K562 (cell line): ENCODE results near the gene PDE4D. TPM values are rescaled to one million over a fixed set of nuclear protein-coding genes. Genes with fewer than 3 reads are reported as not detected.

Source experiments
- ATAC-seq: fragments of 200-7000 bp; cut with Tn5 transposase; 3 replicates; pipeline ENCODE4 v1.9.1; 2020; ENCODE audit warnings: moderate library complexity
- BruUV-seq: library from RNA; stranded (reverse); fragments of 400-500 nt; replicated peaks from 2 replicates; lab custom pipeline; 2021; lab: Mats Ljungman, UMichigan
- CTCF ChIA-PET: fragments of 300-600 bp; formaldehyde crosslinking; extraction: SDS; loops from one replicate; lab custom pipeline; 2021; ENCODE audit warnings: low intra/inter-chr PET ratio; lab: Yijun Ruan, JAX
- POLR2A ChIA-PET: fragments of 300-600, 350-650 bp; sonication (Branson Sonifier 250); formaldehyde crosslinking; extraction: SDS; loops from one replicate; lab custom pipeline; 2021; ENCODE audit warnings: antibody characterized with exemption, inconsistent platforms; lab: Yijun Ruan, JAX
- DNase-seq, 4 experiments: peaks; one replicate each; pipeline versions ENCODE4 v3.0.0 to v3.0.0-alpha.2; 2011 to 2018; ENCODE audit warnings: low spot score in 3 of 4, mixed read lengths in 3 of 4; ENCODE audit errors: extremely low read depth in 1 of 4
- FAIRE-seq: peaks from 2 replicates; lab custom pipeline; 2011; peaks lifted over from hg19 to GRCh38; lab: Jason Lieb, UNC
- H2AFZ ChIP-seq: 2 replicates; pipeline ENCODE4 v1.6.0; 2011; ENCODE audit warnings: low read depth, low read length, control low read depth, inconsistent platforms
- H3K27ac ChIP-seq: fragments of 200-600 bp; 3 replicates; pipeline ENCODE4 v1.8.0; 2011; ENCODE audit warnings: low read depth, mild to moderate bottlenecking, control low read depth, inconsistent platforms, low read length, moderate library complexity, mixed read lengths; ENCODE audit errors: extremely low read depth
- H3K27me3 ChIP-seq, 2 experiments: fragments of 300-600 bp in 1 of 2; 2 replicates in 1 of 2; 3 replicates in 1 of 2; pipeline versions ENCODE4 v1.6.0 to v1.8.0; 2011; ENCODE audit warnings: inconsistent platforms in 2 of 2, low read length in 2 of 2, mild to moderate bottlenecking in 1 of 2, mixed read lengths in 1 of 2, moderate library complexity in 1 of 2; ENCODE audit not compliant: control insufficient read depth in 2 of 2, insufficient read depth in 2 of 2
- H3K36me3 ChIP-seq: fragments of 300-600 bp; 3 replicates; pipeline ENCODE4 v1.8.0; 2011; ENCODE audit warnings: mild to moderate bottlenecking, low read length, inconsistent platforms; ENCODE audit not compliant: control insufficient read depth, insufficient read depth
- H3K4me1 ChIP-seq, 2 experiments: fragments of 200-600 bp in 1 of 2; replicated peaks in 1 of 2; 2 replicates in 1 of 2; 3 replicates in 1 of 2; pipeline versions ENCODE4 v1.5.1 to v1.8.0; 2011; ENCODE audit warnings: inconsistent platforms in 2 of 2, low read length in 2 of 2, mild to moderate bottlenecking in 1 of 2, mixed read lengths in 1 of 2, moderate library complexity in 1 of 2; ENCODE audit not compliant: control insufficient read depth in 2 of 2, insufficient read depth in 2 of 2
- H3K4me2 ChIP-seq: 2 replicates; pipeline ENCODE4 v1.6.1; 2011; ENCODE audit warnings: low read length, control low read depth, inconsistent platforms, mixed read lengths; ENCODE audit not compliant: insufficient read depth
- H3K4me3 ChIP-seq: fragments of 200-600 bp; sonication (generic), shearing (Covaris generic); 2 replicates; pipeline ENCODE4 v1.5.1; 2016; ENCODE audit warnings: control low read depth, inconsistent platforms
- H3K79me2 ChIP-seq: fragments of 200-600 bp; 3 replicates; pipeline ENCODE4 v1.8.0; 2011; ENCODE audit warnings: low read length, inconsistent platforms; ENCODE audit not compliant: control insufficient read depth, insufficient read depth
- H3K9ac ChIP-seq, 2 experiments: 2 replicates each; pipeline versions ENCODE4 v1.6.0 to v1.6.1; 2011; ENCODE audit warnings: low read depth in 2 of 2, low read length in 2 of 2, control low read depth in 1 of 2, inconsistent platforms in 1 of 2, mild to moderate bottlenecking in 1 of 2, mixed read lengths in 1 of 2; ENCODE audit not compliant: insufficient read depth in 1 of 2
- H3K9me1 ChIP-seq: one replicate; pipeline ENCODE4 v1.6.0; 2011; ENCODE audit warnings: inconsistent platforms, mild to moderate bottlenecking, low read length, moderate library complexity; ENCODE audit not compliant: control insufficient read depth, insufficient read depth
- H3K9me3 ChIP-seq: replicated peaks from 2 replicates; pipeline ENCODE4 v1.5.1; 2011; ENCODE audit warnings: low read depth, low read length, inconsistent platforms; ENCODE audit not compliant: control insufficient read depth, insufficient read depth
- H4K20me1 ChIP-seq: replicated peaks from 2 replicates; pipeline ENCODE4 v1.6.1; 2011; ENCODE audit warnings: low read length, inconsistent platforms, mixed read lengths; ENCODE audit not compliant: control insufficient read depth, insufficient read depth
- BACH1 ChIP-seq: fragments of 200-800 bp; sonication (Bioruptor generic); IDR thresholded peaks from 2 replicates; pipeline ENCODE4 v1.6.1; 2016; ENCODE audit warnings: missing genetic modification characterization, missing compliant biosample characterization
- DIDO1 ChIP-seq: fragments of 450-650 bp; IDR thresholded peaks from 2 replicates; pipeline ENCODE4 v1.6.1; 2016; ENCODE audit warnings: low read depth, missing biosample characterization, missing genetic modification characterization
- GABPB1 ChIP-seq: sonication (generic); formaldehyde crosslinking; IDR thresholded peaks from 2 replicates; pipeline ENCODE4 v1.8.0; 2022; ENCODE audit warnings: mild to moderate bottlenecking, missing genetic modification reagents
- HNRNPK ChIP-seq: fragments of 200-400 bp; formaldehyde crosslinking; IDR thresholded peaks from one replicate; pipeline ENCODE4 v1.6.1; 2018; ENCODE audit warnings: mild to moderate bottlenecking, low read depth, low read length; ENCODE audit not compliant: poor library complexity, severe bottlenecking
- NCOA4 ChIP-seq: fragments of 450-650 bp; IDR thresholded peaks from 2 replicates; pipeline ENCODE4 v1.6.1; 2018; ENCODE audit warnings: mild to moderate bottlenecking; ENCODE audit not compliant: partially characterized antibody
- RFX1 ChIP-seq: fragments of 450-650 bp; IDR thresholded peaks from 2 replicates; pipeline ENCODE4 v1.6.1; 2016; ENCODE audit warnings: mild to moderate bottlenecking, moderate library complexity
- SP1 ChIP-seq: sonication (generic); formaldehyde crosslinking; IDR thresholded peaks from 2 replicates; pipeline ENCODE4 v1.8.1; 2022; ENCODE audit warnings: mild to moderate bottlenecking, missing genetic modification reagents
- ZNF311 ChIP-seq: fragments of 250-450 bp; sonication (Bioruptor Pico); IDR thresholded peaks from 2 replicates; pipeline ENCODE4 v1.4.0; 2020; ENCODE audit warnings: mild to moderate bottlenecking, moderate library complexity
- WGBS: fragments of 100-300 bp; shearing (Covaris generic); methylation state at CpG from one replicate; pipeline ENCODE4 v1.1.6; 2016; ENCODE audit warnings: low coverage, mixed read lengths; ENCODE audit not compliant: insufficient coverage; ENCODE audit errors: missing lambda C conversion rate; 5-methylcytosine and 5-hydroxymethylcytosine counted together
- in situ Hi-C: fragments of 300-500 bp; cut with MboI; formaldehyde crosslinking; loops from 4 replicates; pipeline ENCODE4 v1.15.0; 2018; ENCODE audit warnings: inconsistent platforms, mixed read lengths
- intact Hi-C: fragments of 100-400 bp; cut with micrococcal nuclease; formaldehyde crosslinking; loops from 2 replicates; pipeline ENCODE4 v1.14.2; 2022
- polyA plus RNA-seq, 8 experiments: library from polyadenylated mRNA; depleted of rRNA in 4 of 8; stranded (reverse) in 5 of 8; unstranded in 3 of 8; fragments of >200 nt; fragmentation: Nextera tagmentation in 2 of 8; fragmentation: Illumina TruSeq in 1 of 8; extraction: Ambion mirVana in 2 of 8; extraction: Trizol in 1 of 8; gene quantifications; 2 replicates each; pipeline versions ENCODE4 v1.2.1 to v1.2.3, GENCODE V29; 2011 to 2014; ENCODE audit warnings: inconsistent platforms in 1 of 8, missing spikeins in 1 of 8
- total RNA-seq, 7 experiments: library from RNA; depleted of rRNA in 6 of 7; stranded (reverse); fragments of >200 nt in 6 of 7; fragmentation: Illumina TruSeq in 2 of 7; extraction: Trizol in 2 of 7; gene quantifications; 2 replicates each; pipeline versions ENCODE4 v1.2.1 to v1.2.3, GENCODE V29; 2011 to 2021; ENCODE audit warnings: low replicate concordance in 1 of 7
- TF ChIP-seq, protein P1 (sequence below): fragments of 200-400 bp; formaldehyde crosslinking; IDR thresholded peaks from 2 replicates; pipeline ENCODE4 v1.6.1; 2017; ENCODE audit warnings: mild to moderate bottlenecking, low read depth, low read length, moderate library complexity

The PDE4D gene
- total and polyA plus RNA-seq, 9 of the 15 experiments (the other 6 are each of a cell fraction or from before 2014, with no cell fraction given) = 0.04 to 0.46 (median 0.13) TPM

DNA sequence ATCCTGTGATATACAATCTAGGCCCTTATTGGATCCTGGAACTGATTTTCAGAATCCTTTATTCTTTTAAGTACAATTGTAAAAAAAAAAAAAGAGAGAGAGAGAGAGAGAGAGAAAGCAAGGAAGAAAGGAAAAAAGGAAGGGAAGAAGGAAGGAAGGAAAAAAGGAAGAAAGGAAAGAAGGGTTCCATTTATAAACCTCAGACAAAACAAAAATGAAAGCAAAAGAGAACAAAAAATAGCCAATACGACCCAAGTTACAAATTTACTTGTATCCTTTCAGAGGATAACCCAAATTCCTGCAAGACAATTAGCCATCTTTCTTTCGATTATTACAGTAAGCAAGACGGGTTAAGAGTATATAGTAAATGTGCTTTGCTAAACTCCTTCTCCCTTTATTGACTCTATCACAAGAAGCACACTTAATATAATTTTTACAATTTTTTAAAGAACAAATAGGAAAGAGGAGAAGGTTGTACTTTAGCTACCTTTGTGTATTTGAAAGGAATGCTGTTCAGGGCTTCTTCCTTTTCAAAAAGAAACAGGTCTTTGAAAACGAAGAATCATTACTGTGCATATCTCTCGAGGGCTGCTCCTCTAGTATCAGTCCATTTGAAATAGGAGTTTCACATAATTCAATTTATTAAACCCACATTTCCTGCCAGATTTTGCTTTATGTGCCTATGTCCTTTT, 767.4 kb downstream of the PDE4D start (continued):
- TF ChIP-seq, protein P1, sequence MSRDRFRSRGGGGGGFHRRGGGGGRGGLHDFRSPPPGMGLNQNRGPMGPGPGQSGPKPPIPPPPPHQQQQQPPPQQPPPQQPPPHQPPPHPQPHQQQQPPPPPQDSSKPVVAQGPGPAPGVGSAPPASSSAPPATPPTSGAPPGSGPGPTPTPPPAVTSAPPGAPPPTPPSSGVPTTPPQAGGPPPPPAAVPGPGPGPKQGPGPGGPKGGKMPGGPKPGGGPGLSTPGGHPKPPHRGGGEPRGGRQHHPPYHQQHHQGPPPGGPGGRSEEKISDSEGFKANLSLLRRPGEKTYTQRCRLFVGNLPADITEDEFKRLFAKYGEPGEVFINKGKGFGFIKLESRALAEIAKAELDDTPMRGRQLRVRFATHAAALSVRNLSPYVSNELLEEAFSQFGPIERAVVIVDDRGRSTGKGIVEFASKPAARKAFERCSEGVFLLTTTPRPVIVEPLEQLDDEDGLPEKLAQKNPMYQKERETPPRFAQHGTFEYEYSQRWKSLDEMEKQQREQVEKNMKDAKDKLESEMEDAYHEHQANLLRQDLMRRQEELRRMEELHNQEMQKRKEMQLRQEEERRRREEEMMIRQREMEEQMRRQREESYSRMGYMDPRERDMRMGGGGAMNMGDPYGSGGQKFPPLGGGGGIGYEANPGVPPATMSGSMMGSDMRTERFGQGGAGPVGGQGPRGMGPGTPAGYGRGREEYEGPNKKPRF = no peak
- no peak for TF ChIP-seq RFX1

DNA sequence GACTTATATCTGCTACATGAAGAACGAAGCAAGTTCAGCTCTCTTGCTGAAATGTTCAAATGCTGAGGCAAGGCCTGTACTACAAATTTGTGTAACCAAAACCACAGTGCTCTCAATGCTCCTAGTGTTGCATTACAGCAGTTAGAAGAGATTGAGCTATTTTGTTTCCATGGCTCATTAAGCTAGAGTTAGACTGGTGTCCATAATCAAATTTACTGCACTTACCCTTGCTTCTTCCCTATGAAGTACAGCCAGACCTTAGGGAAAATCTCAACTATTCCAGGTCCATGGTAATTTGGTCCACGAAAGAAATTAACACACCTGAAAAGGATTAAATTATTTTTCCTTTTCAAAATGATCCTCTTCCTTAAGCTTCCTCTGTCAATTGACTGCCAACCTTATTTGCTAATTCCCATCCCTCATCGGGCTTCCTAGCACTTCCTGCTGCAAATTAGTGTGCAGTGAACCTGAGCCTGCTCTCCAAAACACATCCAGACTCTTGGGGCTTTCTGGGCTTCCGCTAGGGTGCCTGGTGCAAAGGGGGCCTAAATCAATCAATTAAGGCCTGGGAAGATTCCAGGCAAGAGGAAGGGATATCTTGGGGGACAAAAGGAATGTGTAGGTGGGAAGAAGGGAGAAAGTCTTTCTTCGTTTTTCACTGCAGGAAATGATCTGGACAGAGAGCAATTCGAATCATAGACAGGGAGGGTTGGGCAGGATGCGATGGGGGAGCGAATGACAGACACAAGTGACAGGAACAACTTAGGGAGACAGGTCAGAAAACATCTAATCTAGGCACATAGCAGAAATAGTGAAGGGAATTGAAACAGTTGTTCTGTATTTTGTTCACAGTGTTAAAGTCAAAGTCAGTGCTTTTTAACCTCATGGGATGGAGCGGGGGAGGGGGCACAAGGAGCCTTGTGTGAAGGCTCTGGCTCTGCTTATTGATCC, 768.2 kb downstream of the PDE4D start:
- no peak overlapping the region for H3K9ac ChIP-seq
- no peaks in the 10 kb centered on the region; a peak in 1 of 5 replicates for H3K4me1 ChIP-seq
- H3K79me2 ChIP-seq = no peaks in the 10 kb centered on the region
- H3K4me3 ChIP-seq = no peak overlapping the region
- no peak overlapping the region for H3K27ac ChIP-seq
- no peak for ATAC-seq
- H3K4me2 ChIP-seq = no peak overlapping the region
- no peaks in the 10 kb centered on the region for H3K36me3 ChIP-seq
- no peaks in the 10 kb centered on the region for H4K20me1 ChIP-seq
- TF ChIP-seq DIDO1 (tag) (no peak), HNRNPK (no peak), GABPB1 (CRISPR knock-in tag) (no peak), SP1 (CRISPR knock-in tag) (no peak), BACH1 (tag) (no peak), ZNF311 (CRISPR knock-in tag) (no peak), NCOA4 (no peak)
- no peaks in the 10 kb centered on the region for H3K9me1 ChIP-seq
- BruUV-seq = no TSS peak
- ChIA-PET CTCF (no interaction called here), POLR2A (no interaction called here)
- no peak for FAIRE-seq
- 5% methylated on average over 9 of the region's 9 CpGs for WGBS
- intact Hi-C loops (no loop called here), in situ Hi-C loops (no loop called here)
- no peak overlapping the region for H2AFZ ChIP-seq
- H3K27me3 ChIP-seq = no peaks in the 10 kb centered on the region
- H3K9me3 ChIP-seq = no peaks in the 10 kb centered on the region
- DNase-seq = no peak
